CD14-positive monocyte (primary cell): ENCODE results near the gene GNAL. TPM values are rescaled to one million over a fixed set of nuclear protein-coding genes. Genes with fewer than 3 reads are reported as not detected.

Source experiments
- DNase-seq, 3 donors: peaks; one replicate each; pipeline ENCODE4 v3.0.0-alpha.2; 2011 to 2022
- H2AFZ ChIP-seq: 2 replicates; pipeline ENCODE4 v1.6.0; 2012; ENCODE audit warnings: mild to moderate bottlenecking, low read depth, low read length, inconsistent platforms; ENCODE audit not compliant: insufficient read depth, poor library complexity, severe bottlenecking
- H3K27ac ChIP-seq, 2 donors: 1 replicate in 1 of 2; 2 replicates in 1 of 2; pipeline ENCODE4 v1.5.1; 2012 to 2013; ENCODE audit warnings: low read length in 2 of 2, control low read depth in 1 of 2, inconsistent platforms in 1 of 2, low read depth in 1 of 2, mild to moderate bottlenecking in 1 of 2
- H3K27me3 ChIP-seq, 2 donors: one replicate each; pipeline versions ENCODE4 v1.6.0 to v1.6.1; 2011 to 2013; ENCODE audit warnings: low read length in 2 of 2; ENCODE audit not compliant: control insufficient read depth in 2 of 2, insufficient read depth in 2 of 2
- H3K36me3 ChIP-seq, 2 donors: replicated peaks in 1 of 2; 1 replicate in 1 of 2; 2 replicates in 1 of 2; pipeline versions ENCODE4 v1.5.1 to v1.6.1; 2012 to 2013; ENCODE audit warnings: low read length in 2 of 2, control low read depth in 1 of 2, inconsistent platforms in 1 of 2, mild to moderate bottlenecking in 1 of 2; ENCODE audit not compliant: insufficient read depth in 2 of 2, control insufficient read depth in 1 of 2
- H3K4me1 ChIP-seq, 2 donors: 1 replicate in 1 of 2; 2 replicates in 1 of 2; pipeline versions ENCODE4 v1.5.1 to v1.6.1; 2012 to 2013; ENCODE audit warnings: low read length in 2 of 2, control low read depth in 1 of 2, inconsistent platforms in 1 of 2, mild to moderate bottlenecking in 1 of 2, moderate library complexity in 1 of 2; ENCODE audit not compliant: insufficient read depth in 2 of 2, control insufficient read depth in 1 of 2
- H3K4me2 ChIP-seq: replicated peaks from 2 replicates; pipeline ENCODE3; 2012; ENCODE audit warnings: low read length, moderate library complexity, mild to moderate bottlenecking; ENCODE audit not compliant: poor library complexity, severe bottlenecking; ENCODE audit errors: extremely low read depth
- H3K4me3 ChIP-seq, 3 experiments: fragments of 200-600 bp in 1 of 3; sonication (generic) in 1 of 3; replicated peaks in 1 of 3; 1 replicate in 2 of 3; 2 replicates in 1 of 3; pipeline ENCODE4 v1.5.1; 2011 to 2013; ENCODE audit warnings: low read length in 3 of 3, mild to moderate bottlenecking in 3 of 3, control low read depth in 2 of 3, low read depth in 2 of 3, inconsistent platforms in 1 of 3, moderate library complexity in 1 of 3
- H3K79me2 ChIP-seq: 2 replicates; pipeline ENCODE4 v1.6.0; 2012; ENCODE audit warnings: mild to moderate bottlenecking, control low read depth, inconsistent platforms, low read length, moderate library complexity; ENCODE audit not compliant: insufficient read depth
- H3K9ac ChIP-seq: 2 replicates; pipeline ENCODE4 v1.6.0; 2017; ENCODE audit warnings: low read length, mild to moderate bottlenecking; ENCODE audit not compliant: insufficient read depth, poor library complexity, severe bottlenecking
- H3K9me3 ChIP-seq, 2 donors: replicated peaks in 1 of 2; 1 replicate in 1 of 2; 2 replicates in 1 of 2; pipeline versions ENCODE4 v1.5.1 to v1.6.1; 2012 to 2013; ENCODE audit warnings: low read length in 2 of 2, control low read depth in 1 of 2; ENCODE audit not compliant: control insufficient read depth in 1 of 2, insufficient read depth in 1 of 2
- H4K20me1 ChIP-seq: 2 replicates; pipeline ENCODE4 v1.6.0; 2012; ENCODE audit warnings: mild to moderate bottlenecking, low read length, control low read depth, moderate library complexity; ENCODE audit not compliant: insufficient read depth
- H3K27ac Mint-ChIP-seq, 7 donors: one replicate each; pipeline ENCODE4 v1.8.0; 2020; ENCODE audit warnings: mild to moderate bottlenecking in 7 of 7, mixed read lengths in 7 of 7, moderate library complexity in 6 of 7, inconsistent platforms in 2 of 7
- H3K27me3 Mint-ChIP-seq, 3 donors: one replicate each; pipeline ENCODE4 v1.8.0; 2021 to 2022; ENCODE audit warnings: low read depth in 3 of 3, mild to moderate bottlenecking in 3 of 3, mixed read lengths in 3 of 3, moderate library complexity in 3 of 3, inconsistent platforms in 1 of 3
- H3K36me3 Mint-ChIP-seq, 2 donors: one replicate each; pipeline ENCODE4 v1.8.0; 2020; ENCODE audit warnings: mixed read lengths in 2 of 2, inconsistent platforms in 1 of 2, mild to moderate bottlenecking in 1 of 2
- H3K4me1 Mint-ChIP-seq: one replicate; pipeline ENCODE4 v1.8.0; 2020; ENCODE audit warnings: mild to moderate bottlenecking, mixed read lengths
- H3K4me3 Mint-ChIP-seq, 2 donors: one replicate each; pipeline ENCODE4 v1.8.0; 2020; ENCODE audit warnings: mild to moderate bottlenecking in 2 of 2, mixed read lengths in 2 of 2, moderate library complexity in 1 of 2
- H3K9me3 Mint-ChIP-seq, 7 donors: one replicate each; pipeline ENCODE4 v1.8.0; 2020 to 2022; ENCODE audit warnings: mixed read lengths in 7 of 7, mild to moderate bottlenecking in 6 of 7, moderate library complexity in 6 of 7, inconsistent platforms in 2 of 7
- CTCF ChIP-seq: fragments of 200-600 bp; IDR thresholded peaks from one replicate; pipeline ENCODE4 v1.8.0; 2022; ENCODE audit warnings: antibody characterized with exemption, mild to moderate bottlenecking
- WGBS: methylation state at CpG from one replicate; pipeline ENCODE4 v1.1.5; 2013; ENCODE audit warnings: missing lambda C conversion rate; ENCODE audit not compliant: insufficient coverage; 5-methylcytosine and 5-hydroxymethylcytosine counted together
- intact Hi-C, 2 donors: fragments of 100-400 bp; cut with micrococcal nuclease; formaldehyde crosslinking; loops; one replicate each; pipeline versions ENCODE4 v1.15.0 to v1.15.1; 2023
- polyA plus RNA-seq, 3 donors: library from polyadenylated mRNA; depleted of rRNA in 1 of 3; unstranded in 2 of 3; stranded (reverse) in 1 of 3; fragments of 300-500 nt in 2 of 3; fragments of >200 nt in 1 of 3; fragmentation: Illumina TruSeq in 2 of 3; gene quantifications; 1 replicate in 2 of 3; 2 replicates in 1 of 3; pipeline ENCODE4 v1.2.3, GENCODE V29; 2012 to 2021

The GNAL gene
- polyA plus RNA-seq, 3 donors, result 0.01 to 0.03 TPM; not detected in 1

- Histone ChIP-seq H3K27ac (no peak overlapping the region), H3K36me3 (no peaks in the 10 kb centered on the region), H3K4me3 (no peak overlapping the region), H4K20me1 (no peaks in the 10 kb centered on the region), H3K9me3 (no peaks in the 10 kb centered on the region), H3K79me2 (no peaks in the 10 kb centered on the region), H3K4me2 (no peak overlapping the region), H3K9ac (no peak overlapping the region), H3K27me3 (no peaks in the 10 kb centered on the region), H3K4me1 (no peaks in the 10 kb centered on the region), H2AFZ (no peak overlapping the region)
- Mint-ChIP-seq H3K4me1 (no peaks in the 10 kb centered on the region), H3K4me3 (no peak overlapping the region), H3K27ac (no peak overlapping the region), H3K27me3 (peaks cover 12 to 27% (median 14%) of the 10 kb centered on the region in 3 donors), H3K9me3 (peaks cover 0 to 6% (median 0%) of the 10 kb centered on the region in 7 donors), H3K36me3 (no peaks in the 10 kb centered on the region)
- DNase-seq, result no peak
- TF ChIP-seq CTCF, result no peak
- WGBS, result 100% methylated on average over 3 of the region's 8 CpGs
- intact Hi-C loops, result loop anchor here in 1 of 2 donors (10.0 kb wide), 1 partner anchor 133 kb away; no protein-coding TSS in a partner anchor
Observed at GRCh38 chr18:11868230-11868629, 179.2 kb downstream of the GNAL start.

GRCh38 chr18:11871501-11871900, 182.4 kb downstream of the GNAL start:
- Histone ChIP-seq H3K4me1 (no peaks in the 10 kb centered on the region), H3K4me2 (no peak overlapping the region), H2AFZ (no peak overlapping the region), H3K27ac (no peak overlapping the region), H3K27me3 (no peaks in the 10 kb centered on the region), H3K4me3 (no peak overlapping the region), H3K9me3 (no peaks in the 10 kb centered on the region), H4K20me1 (no peaks in the 10 kb centered on the region), H3K9ac (no peak overlapping the region), H3K36me3 (no peaks in the 10 kb centered on the region), H3K79me2 (no peaks in the 10 kb centered on the region)
- Mint-ChIP-seq H3K36me3 (peaks cover 5 to 8% of the 10 kb centered on the region in 2 donors), H3K4me3 (no peak overlapping the region), H3K27me3 (peaks cover 6 to 14% (median 8%) of the 10 kb centered on the region in 3 donors), H3K9me3 (peaks cover 2 to 9% (median 4%) of the 10 kb centered on the region in 7 donors), H3K4me1 (no peaks in the 10 kb centered on the region), H3K27ac (peak overlapping the region in 1 of 7 donors; percentile 8)
- WGBS, result 81% methylated on average over 3 of the region's 5 CpGs
- DNase-seq, result no peak
- no peak for TF ChIP-seq CTCF
- intact Hi-C loops, result no loop called here
